HG03469 (cell line): ENCODE results near the gene H3-3A.

Experiments
- ATAC-seq: cut with Tn5 transposase; IDR thresholded peaks from one replicate; pipeline ENCODE4 v1.9.1; 2021; ENCODE audit warnings: mild to moderate bottlenecking, moderate library complexity, moderate number of reproducible peaks; ENCODE audit not compliant: unreplicated experiment

The H3-3A gene

GRCh38 chr1:226062558-226063223 is at the start of gene H3-3A:
Gene H3-3A, plus strand, starts transcription at chr1:226062716. Its CDS starts 1,636 bp downstream, at chr1:226064352.
- ATAC-seq: peak; percentile 40

- ATAC-seq: no peak
These were observed 45.4 kb upstream of the H3-3A start for GRCh38 chr1:226017070-226017469.

DNA sequence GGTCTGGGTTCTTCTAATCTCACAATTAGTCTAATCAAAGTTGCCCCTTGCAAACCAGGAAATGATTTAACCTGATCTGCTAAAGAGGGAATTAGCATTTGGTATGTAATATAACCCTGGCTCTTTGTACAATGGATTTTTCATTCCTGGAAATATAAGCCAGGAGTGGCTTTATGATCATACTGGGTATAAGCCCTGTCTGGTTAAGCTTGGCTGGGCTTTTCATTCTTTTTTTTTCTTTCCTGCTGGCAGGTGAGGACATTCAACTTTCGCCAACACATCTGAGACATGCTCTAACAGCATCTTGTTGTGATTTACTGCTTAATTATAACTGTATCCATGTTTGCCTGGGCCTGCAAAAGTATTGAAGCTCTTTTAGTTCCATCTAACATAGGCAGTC is 42.9 kb upstream of the H3-3A start:
- no peak for ATAC-seq

- ATAC-seq: no peak
These were observed 41.1 kb upstream of the H3-3A start for GRCh38 chr1:226021401-226021800.

DNA sequence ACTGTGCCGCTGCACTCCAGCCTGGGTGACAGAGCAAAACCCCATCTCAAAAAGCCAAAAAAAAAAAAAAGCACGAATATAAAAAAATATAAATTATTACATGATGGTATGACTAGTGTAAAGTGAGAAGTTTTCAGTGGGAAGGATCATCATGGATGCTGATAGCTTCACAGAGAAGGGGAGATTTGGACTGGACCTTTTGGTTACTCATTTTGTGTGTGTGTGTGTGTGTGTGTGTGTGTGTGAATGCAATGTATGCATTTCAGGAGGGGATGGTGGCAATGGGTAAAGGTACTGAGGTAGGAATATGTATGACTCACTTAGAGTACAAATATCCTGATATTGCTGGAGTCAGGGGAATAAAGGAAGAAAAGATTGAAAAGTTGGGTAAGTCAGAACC is 40.7 kb upstream of the H3-3A start:
- ATAC-seq: no peak

DNA sequence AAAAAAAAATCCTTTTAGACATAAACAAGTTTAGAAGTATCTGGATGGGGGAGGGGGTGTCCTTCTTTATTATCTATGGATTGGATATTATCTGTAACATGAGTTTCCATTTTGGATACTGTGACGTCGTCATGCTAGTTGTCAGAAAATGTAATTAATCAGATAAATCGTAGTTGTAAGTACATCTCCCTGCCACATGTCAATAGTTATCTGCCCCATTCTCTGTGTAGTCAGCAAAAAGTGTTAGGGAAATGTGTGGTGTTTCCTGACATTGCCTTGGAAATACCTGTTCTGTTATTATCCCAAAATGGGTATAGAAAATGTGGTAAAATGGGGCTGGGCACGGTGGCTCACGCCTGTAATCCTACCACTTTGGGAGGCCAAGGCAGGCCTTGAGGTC is 38.8 kb upstream of the H3-3A start:
- no peak for ATAC-seq

- ATAC-seq: no peak
These were observed 35.7 kb upstream of the H3-3A start for GRCh38 chr1:226026833-226027232.

GRCh38 chr1:226027538-226028217 is 34.8 kb upstream of the H3-3A start:
- no peak for ATAC-seq

DNA sequence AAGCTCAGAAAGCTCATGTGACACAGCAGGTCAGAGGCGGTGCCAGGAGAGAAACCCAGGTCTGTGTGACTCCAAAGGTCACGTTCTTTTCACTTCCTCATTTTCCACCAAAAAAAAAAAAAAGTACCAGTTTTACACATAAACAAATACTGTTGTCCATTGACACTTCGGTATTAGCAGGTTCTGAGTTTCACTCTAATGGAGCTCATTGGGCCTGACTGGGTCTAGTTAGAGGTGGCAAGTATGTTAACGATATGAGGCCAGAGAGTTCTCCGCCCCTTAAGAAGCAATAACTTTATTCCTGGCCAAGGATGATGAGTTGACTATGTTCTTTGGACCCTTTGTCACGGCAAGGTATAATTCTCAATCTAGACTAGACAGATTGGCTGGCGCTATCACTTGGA is 33.4 kb upstream of the H3-3A start:
- ATAC-seq: peak; percentile 82

DNA sequence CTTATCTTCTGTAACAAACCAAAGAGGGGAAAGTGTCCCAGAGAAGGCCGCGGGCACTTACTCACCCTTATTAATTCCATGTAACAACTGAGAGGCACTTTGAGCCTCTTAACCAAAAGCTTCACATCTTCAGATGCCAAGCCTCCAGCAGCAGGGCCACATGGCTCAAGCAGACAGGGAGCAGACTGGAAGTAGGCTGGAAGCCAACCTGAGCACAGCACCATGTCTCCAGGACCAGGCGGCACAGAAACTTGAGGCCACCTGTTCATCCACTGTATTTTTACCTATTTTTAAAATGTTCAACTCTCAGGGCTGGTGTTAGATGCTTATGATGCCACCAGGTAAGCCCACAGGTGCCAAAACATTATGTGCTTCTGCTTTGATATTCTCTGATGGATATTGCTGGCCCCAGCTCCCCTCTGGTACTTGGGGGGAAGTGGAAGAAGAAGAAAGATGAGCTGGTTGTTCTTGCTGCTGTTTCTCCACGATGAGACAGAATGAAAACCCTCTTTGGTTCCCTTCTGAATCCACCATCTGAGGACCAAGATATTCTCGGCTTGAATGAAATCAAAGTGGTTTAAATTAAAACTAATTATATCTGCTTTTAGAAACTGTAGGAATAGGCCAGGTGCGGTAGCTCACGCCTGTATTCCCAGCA is 32.8 kb upstream of the H3-3A start:
- no peak for ATAC-seq

DNA sequence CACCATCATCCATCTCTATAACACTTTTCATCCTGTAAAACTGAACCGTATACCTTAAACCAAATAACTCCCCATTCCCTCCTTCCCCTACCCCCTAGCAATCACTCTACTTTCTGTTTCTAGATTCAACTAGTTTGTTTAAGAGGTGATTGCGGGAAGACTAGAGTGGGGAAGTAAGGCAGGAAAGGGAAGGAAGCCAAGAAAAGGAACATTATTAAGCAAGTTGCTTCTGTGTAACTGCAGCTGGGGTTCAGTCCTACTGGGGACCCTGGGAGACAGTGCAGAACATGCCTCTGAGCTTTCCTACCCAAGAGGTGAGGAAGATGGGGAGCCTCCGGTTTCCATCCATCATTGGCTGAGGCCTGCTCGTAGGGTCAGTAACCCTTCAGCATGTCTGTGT is 28.9 kb upstream of the H3-3A start:
- no peak for ATAC-seq

GRCh38 chr1:226033991-226034390 is 28.5 kb upstream of the H3-3A start:
- ATAC-seq: no peak

GRCh38 chr1:226034482-226034881 is 28.0 kb upstream of the H3-3A start:
- ATAC-seq: no peak

DNA sequence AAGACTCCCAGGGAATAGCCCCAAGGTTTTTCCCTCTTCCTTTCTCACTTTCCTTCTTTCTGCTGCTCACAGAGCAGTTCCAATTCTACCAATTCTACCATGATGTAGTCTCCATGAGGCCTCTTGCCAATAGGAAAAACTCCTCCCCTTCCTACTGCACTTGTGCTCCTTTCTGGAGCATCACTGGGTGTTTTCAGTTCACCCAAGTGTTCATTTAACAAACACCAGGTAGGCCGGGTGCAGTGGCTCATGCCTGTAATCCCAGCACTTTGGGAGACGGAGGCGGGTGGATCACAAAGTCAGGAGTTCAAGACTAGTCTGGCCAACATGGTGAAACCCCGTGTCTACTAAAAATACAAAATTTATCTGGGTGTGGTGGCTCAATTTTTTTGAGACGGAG is 26.6 kb upstream of the H3-3A start:
- no peak for ATAC-seq

- ATAC-seq: no peak
These were observed 23.9 kb upstream of the H3-3A start for GRCh38 chr1:226038661-226039060.

GRCh38 chr1:226041419-226041818 is 21.1 kb upstream of the H3-3A start:
- ATAC-seq: no peak

DNA sequence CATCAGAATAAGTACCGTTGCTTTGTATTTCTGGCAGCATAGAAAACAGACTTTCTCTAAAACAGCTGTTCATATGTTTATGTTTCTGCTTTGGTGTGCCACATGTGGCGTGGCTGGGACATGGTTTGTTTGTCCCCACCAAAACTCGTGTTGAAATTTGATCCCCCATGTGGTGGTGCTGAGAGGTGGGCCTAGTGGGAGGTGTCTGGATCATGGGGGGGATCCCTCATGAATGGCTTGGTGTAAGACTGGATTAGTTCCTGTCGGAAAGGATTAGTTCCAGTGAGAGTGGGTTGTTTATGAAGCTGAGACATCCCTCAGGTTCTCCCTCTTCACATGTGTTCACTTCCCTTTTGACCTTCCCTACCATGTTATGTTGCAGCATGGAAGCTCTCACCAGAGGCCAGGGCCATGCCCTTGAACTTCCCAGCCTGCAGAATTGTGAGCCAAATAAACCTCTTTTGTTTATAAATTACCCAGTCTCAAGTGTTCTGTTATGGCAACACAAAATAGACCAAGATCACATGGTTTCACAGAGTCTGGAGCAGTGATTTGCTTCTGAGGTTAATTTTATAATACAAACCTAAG is 17.9 kb upstream of the H3-3A start:
- ATAC-seq: no peak

GRCh38 chr1:226046240-226046639 is 16.3 kb upstream of the H3-3A start:
- no peak for ATAC-seq

DNA sequence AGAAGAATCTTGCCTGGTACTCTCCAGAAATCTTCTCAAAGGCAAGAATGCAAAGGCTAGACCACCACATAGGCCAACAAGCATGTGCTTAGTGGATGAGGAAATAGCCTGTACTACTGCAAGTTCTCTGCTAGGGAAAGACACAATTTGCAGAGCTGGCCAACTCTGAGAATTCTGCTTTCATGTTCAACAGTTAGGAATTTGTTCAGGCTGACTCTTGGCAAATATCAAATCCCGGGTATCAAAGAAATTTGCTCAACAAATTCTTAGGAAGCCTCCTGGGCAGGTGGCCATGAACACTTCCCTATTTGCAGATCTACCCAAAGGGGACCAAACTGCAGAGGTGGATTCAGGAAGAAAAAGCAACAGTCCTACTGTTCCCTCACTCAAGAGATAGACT is 15.0 kb upstream of the H3-3A start:
- ATAC-seq: no peak

DNA sequence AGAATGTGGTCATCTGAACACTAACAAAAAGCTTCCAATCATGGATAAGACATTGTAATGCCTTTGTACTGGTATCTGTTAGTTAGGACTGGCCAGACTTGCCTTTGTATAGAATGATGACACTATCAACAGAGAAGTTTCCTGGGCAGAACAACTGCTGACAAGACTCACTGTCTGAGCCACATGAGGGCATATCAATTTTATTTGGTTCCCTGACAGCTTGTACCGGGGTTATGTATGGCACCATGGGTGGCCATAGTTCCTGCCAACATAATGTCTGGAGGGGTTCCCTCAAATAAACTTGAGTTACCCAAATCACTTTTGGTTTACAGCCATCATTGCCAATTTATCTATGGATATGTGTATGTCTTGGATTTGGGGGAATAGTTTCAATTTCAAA is 13.6 kb upstream of the H3-3A start:
- ATAC-seq: no peak

GRCh38 chr1:226050133-226050532 is 12.4 kb upstream of the H3-3A start:
- ATAC-seq: no peak

GRCh38 chr1:226051365-226051764 is 11.2 kb upstream of the H3-3A start:
- ATAC-seq: no peak
